ENCODE results near the gene CFAP107.
"Not testable (repeated sequence)": the region's sequence is repeated elsewhere in the genome, so short reads cannot be mapped to it uniquely, and the experiment has no call there.

CFAP107 gene, protein sequence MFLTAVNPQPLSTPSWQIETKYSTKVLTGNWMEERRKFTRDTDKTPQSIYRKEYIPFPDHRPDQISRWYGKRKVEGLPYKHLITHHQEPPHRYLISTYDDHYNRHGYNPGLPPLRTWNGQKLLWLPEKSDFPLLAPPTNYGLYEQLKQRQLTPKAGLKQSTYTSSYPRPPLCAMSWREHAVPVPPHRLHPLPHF

GRCh38 chr1:12745992-12746323 lies at the start of gene CFAP107:
Gene CFAP107, plus strand, starts transcription at chr1:12746200. Its CDS starts 231 bp downstream, at chr1:12746431.
- DNase-seq, result no peak

- DNase-seq, result no peak
These were observed 49.3 kb upstream of the CFAP107 start for GRCh38 chr1:12696658-12697057.

DNA sequence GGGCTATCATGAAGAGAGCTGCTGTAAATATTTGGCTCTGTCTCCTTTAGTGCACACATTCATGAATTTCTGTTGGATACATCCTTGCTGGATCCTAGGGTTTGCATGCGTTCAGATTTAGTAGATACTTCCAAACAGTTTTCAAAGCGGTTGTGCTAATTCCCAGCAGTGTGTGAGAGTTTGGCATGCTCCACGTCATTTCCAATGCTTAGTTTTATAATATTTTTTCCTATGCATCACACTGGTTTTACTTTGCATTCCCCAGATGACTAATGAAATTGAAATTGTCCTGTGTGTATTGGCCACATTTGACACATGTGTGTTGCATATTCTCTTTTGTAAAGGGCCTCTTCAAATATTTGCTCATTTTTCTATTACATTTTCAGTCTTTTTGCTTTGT lies 48.6 kb upstream of the CFAP107 start:
- no peak for DNase-seq

GRCh38 chr1:12703821-12704451 lies 42.1 kb upstream of the CFAP107 start:
- DNase-seq, result no peak

- DNase-seq, result no peak
These were observed 39.9 kb upstream of the CFAP107 start for GRCh38 chr1:12706061-12706460.

GRCh38 chr1:12708396-12709090 lies 37.5 kb upstream of the CFAP107 start:
- DNase-seq, result no peak

GRCh38 chr1:12709091-12709491 lies 36.9 kb upstream of the CFAP107 start:
- DNase-seq, result no peak

DNA sequence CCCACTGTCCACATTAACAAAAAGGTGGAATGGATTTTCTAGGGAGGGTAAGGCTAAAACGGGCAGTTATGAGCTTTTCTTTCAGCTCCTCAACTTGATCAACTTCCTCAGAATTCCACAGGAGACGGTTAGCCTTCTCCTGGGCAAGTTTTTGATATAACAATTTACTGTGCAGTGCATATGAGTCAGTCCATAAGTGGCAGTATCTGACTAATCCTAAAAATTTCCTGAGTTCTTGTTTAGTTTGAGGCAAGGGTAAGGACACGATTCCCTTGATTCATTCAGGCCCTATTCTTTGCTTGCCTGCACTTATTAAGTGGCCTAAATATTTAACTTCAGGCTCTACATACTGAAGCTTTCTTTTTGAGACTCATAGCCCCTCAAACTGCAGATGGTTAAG lies 36.3 kb upstream of the CFAP107 start:
- DNase-seq, result no peak

- no peak for DNase-seq
These were observed 34.5 kb upstream of the CFAP107 start for GRCh38 chr1:12711536-12711935.

GRCh38 chr1:12712076-12712475 lies 33.9 kb upstream of the CFAP107 start:
- no peak for DNase-seq

DNA sequence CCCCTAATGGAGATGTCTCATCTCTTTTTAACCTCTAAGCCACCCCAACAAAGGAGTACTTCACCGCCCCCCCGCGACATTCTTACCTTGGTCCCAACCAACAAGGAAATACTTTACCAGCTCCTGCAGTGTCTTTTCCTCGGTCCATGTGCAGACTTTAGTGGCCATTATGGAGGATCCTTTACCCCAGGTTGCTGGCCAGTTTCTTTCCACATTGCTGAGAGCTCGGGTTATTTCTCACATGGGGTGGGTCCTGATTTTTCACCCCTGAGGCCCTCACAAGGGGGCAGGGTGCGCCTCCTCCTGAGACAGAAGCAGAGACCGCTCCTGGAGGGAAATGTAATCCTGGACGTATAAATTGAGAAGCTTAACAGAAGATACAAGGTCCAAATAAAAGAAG lies 33.1 kb upstream of the CFAP107 start:
- no peak for DNase-seq

DNA sequence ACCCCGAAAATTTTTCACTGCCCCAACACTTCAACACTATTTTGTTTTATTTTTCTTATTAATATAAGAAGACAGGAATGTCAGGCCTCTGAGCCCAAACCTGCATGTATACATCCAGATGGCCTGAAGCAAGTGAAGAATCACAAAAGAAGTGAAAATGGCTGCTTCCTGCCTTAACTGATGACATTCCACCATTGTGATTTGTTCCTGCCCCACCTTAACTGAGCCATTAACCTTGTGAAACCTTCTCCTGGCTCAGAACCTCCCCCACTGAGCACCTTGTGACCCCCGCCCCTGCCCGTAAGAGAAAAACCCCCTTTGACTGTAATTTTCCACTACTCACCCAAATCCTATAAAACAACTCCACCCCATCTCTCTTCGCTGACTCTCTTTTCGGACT lies 32.3 kb upstream of the CFAP107 start:
- not testable (repeated sequence) for DNase-seq

GRCh38 chr1:12714710-12715475 lies 31.1 kb upstream of the CFAP107 start:
- DNase-seq, result no peak

- no peak for DNase-seq
These were observed 30.0 kb upstream of the CFAP107 start, which contains the start of gene AADACL3 for GRCh38 chr1:12715896-12716437. Gene AADACL3, plus strand, starts transcription at chr1:12716110. Its CDS starts 67 bp downstream, at chr1:12716177.

DNA sequence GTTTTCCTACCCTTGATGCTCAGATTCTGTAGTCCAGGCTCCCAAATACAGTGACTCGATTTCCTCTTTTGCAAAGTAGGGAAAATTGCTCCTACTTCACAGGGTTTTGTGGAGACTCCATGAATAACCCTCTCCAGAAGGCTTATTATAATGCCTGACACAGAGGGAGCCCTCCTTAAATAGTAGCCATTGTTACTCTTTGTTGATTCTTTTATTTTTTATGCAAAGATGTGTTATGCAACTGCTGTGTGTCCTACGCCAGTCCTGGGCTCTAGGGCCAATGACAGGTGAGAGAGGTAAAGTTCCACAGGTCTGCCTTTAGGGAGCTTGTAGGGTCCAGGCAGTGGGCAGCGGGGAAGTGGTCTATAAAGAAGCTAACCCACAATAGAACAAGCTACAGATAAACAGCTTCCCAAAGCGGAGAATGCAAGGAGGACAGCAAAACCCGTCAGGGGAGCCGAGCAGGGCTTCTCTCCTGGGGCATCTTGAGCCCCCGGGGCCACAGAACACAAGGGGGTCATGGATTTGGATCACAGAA lies 28.6 kb upstream of the CFAP107 start:
- DNase-seq, result no peak

GRCh38 chr1:12722626-12723025 lies 23.4 kb upstream of the CFAP107 start:
- DNase-seq, result no peak

- DNase-seq, result no peak
These were observed 17.6 kb upstream of the CFAP107 start for GRCh38 chr1:12728391-12728790.

GRCh38 chr1:12730156-12730555 lies 15.8 kb upstream of the CFAP107 start:
- no peak for DNase-seq

DNA sequence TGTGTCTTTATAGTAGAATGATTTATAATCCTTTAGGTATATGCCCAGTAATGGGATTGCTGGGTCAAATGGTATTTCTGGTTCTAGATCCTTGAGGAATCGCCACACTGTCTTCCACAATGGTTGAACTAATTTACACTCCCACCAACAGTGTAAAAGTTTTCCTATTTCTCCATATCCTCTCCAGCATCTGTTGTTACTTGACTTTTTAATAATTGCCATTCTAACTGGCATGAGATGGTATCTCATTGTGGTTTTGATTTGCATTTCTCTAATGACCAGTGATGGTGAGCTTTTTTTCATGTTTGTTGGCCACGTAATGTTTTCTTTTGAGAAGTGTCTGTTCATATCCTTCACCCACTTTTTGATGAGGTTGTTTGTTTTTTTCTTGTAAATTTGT lies 14.9 kb upstream of the CFAP107 start:
- not testable (repeated sequence) for DNase-seq

DNA sequence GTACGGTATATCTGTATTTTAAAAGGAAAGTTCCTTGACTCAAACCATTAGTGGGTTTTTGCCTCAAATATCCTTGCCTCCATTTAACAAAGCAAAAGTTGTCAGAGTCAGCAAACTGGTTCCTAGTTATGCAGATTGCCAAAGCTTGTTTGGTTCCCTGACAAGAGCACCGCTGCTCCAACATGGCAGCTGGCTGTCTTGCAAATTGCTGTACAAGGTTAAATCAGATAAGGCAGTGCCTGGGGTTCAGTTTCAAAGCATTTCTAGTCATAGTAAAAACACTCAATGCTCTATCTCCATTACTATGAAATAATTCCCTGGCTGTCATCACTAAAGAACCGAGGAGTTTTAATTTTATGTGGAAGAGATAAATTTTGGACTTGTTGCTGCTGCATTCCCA lies 11.3 kb upstream of the CFAP107 start:
- DNase-seq, result no peak

DNA sequence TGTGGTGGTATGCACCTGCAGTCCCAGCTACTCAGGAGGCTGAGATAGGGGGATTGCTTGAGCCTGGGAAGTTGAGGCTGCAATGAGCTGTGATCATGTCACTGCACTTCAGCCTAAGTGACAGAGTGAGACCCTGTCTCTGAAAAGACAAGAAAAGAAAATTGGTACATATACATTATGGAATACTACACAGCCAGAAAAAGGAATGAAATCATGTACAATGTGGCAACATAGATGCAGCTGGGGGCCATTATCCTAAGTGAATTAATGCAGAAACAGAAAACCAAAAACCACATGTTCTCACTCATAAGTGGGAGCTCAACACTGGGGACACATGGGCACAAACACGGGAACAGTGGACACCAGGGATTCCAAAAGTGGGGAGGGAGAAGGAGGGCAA lies 7.1 kb upstream of the CFAP107 start:
- no peak for DNase-seq

GRCh38 chr1:12739613-12740012 lies 6.4 kb upstream of the CFAP107 start:
- no peak for DNase-seq

DNA sequence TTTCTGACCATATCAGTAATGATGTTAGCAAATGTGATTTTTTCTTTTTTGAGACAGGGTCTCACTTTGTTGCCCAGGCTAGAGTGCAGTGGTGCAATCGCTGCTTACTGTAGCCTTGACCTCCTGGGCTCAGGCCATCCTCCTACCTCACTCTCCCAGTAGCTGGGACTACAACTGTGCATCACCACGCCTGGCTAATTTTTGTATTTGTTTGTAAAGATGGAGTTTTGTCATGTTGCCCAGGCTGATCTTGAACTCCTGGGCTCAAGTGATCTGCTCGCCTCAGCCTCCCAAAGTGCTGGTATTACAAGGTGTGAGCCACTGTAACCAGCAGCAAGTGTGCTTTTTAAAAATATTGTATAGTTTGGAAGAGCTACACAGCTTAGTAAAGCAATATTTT lies 4.1 kb upstream of the CFAP107 start:
- DNase-seq, result no peak

Measured in DMS79 treated with DMSO at 0.1 percent for 48 hours (cell line).